Stimulated activated CD4-positive, alpha-beta T cell treated with anti-CD3 and anti-CD28 coated beads, TNF-alpha, amount 100 ng/mL, for 48 hours (primary cell): ENCODE measurements around the gene GRB2.
"Not testable (repeated sequence)": the region's sequence is repeated elsewhere in the genome, so short reads cannot be mapped to it uniquely, and the experiment has no call there.

ENCODE experiments used
- DNase-seq, 3 donors: peaks; one replicate each; pipeline ENCODE4 v3.0.0-alpha.2; 2020; ENCODE audit warnings: low read depth in 3 of 3

The GRB2 gene

DNA sequence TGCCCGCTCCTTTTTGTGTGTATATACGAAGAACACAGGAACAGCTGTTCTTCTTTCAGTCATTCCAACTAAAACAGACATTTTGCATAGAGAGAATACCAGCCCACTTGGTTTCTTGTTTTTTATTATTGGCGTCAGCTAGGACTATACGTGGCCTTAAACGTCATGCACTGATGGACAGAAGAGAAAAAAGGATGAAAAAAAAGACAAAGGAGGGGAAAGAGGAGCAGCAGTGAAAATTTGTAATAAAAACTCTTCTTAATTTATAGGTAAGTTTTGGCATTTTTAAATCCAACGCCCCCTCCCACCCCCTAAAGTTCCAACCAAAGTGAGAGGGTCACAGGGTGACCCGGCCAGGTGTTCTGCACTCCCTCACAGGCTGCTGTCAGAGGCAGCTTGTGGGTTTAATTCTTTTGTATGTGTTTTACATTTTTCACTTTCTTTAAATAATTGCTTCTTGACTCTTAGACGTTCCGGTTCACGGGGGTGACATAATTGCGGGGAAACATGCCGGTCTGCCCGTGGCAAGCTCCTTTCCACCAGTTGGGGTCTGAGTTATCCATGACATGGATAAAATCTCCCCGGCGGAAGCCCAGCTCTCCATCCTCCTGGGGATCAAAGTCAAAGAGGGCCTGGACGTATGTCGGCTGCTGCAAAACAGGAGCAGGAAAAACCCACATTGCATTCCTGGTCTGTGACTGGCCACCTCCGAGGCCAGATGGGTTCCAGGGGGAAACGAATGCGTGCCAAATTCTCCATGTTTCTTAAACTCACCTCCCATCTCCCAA is 85.4 kb downstream of the GRB2 start:
- DNase-seq, result no peak

DNA sequence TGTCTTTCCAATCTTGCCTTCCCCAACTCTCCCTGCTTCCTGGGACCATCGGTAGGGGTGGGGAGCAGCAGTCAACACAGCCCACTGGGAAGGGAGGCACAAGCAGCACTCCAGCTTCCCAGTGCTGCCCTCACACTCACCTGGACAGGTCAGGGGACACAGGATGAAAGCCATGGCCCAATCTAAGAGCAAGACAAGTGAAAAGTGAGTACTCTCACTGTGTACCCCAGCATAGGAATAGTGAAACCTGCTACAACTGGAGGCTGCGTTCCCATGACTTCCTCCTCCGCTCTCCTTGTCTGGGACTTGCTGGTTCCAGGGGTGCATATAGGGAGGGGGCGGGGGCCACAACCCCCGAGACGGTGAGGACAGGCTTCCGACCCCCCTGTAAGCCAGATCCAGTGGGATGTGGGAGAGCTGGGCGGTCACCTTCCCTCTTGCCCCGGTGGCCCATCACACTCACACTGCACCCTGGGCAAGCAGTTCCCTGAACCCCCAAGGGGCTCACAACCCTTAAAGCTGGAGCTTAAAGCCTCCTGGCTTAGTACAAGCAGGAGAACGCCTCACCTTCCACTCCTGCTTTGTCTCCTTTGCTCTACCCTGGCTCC is 86.8 kb downstream of the GRB2 start:
- no peak for DNase-seq

DNA sequence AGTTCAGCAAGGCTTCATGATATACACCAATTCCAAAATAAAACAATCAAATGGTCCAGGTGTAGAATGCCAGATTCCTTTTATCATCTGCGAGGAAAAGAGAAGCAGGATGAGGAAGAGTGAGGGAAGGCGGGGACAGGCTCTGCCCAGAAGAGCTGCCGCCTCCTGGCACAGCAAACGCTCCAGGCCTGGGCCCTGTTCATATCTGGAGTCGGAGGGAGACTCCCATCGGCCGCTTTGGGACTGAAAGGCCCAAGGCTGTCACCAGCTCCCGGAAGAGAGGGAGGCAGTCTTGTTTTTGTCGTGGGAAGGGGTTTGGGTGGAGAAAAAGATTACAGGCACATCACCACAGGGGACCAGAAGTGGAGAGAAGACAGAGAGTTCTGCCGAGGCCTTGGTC is 87.3 kb downstream of the GRB2 start:
- no peak for DNase-seq

DNA sequence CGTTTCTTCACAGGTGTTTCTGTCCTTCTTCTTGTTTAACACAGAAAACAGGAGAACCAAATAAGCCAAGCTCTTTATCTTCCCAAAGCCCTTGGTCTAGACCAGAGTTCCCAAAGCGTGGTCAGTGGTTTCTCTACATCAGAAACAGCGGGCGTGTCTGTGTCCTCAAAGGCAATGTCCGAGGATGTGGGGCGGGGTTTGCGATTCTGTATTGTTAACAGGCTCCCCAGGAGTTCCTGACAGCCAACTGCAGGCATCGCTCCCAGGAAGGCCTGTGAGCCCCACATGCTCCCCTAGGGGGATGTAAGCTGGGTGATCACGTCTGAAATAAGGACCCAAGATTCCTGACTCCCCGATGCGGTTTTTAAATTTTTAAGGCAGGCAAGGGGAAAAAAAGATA is 87.8 kb downstream of the GRB2 start:
- DNase-seq, result no peak

DNA sequence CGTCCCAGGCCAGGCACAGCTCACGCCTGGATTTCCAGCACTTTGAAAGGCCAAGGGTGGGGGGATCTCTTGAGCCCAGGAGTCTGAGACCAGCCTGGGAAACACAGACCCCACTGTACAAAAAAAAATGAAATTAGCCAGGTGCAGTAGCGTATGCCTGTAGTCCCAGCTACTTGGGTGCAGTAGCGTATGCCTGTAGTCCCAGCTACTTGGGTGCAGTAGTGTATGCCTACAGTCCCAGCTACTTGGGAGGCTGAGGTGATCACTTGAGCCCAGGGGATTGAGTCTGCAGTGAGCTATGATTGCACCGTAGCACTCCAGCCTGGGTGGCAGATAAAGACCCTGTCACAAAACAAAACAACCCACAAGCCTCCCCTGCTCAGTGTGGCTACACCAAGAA is 89.2 kb downstream of the GRB2 start:
- DNase-seq, result no peak

DNA sequence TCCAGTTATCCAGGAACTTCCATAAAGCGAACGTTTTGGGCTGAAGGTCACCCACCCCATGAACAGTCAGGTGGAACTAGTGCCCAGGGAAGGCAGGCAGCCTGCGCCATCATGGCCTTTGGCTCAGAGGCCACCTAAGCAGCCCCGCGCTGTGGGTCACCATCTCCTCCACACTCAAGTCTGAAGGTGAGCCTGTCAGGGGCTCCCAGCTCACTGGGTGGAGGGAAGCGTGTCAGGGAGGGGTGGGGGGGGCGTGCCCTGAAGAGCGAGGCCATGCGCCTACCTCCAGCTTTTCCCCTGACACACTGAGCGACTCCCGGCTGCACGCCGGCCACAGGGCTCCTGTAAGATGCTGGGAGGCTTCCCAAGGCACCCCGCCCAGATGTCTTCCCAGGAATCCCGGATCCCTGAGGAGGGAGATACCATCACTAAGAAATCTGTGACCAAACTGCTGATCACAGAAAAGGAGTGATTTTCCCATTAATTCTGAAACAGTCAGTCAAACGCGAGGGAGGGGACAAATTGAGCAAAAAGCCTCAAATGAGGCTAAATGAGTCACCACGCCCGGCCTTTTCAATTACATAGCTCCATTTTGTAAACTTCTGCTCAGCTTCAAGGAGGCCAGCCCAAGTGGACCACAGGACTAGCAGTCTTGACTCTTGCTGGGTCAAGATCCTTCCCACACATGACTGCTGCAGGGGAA is 89.8 kb downstream of the GRB2 start:
- no peak for DNase-seq

DNA sequence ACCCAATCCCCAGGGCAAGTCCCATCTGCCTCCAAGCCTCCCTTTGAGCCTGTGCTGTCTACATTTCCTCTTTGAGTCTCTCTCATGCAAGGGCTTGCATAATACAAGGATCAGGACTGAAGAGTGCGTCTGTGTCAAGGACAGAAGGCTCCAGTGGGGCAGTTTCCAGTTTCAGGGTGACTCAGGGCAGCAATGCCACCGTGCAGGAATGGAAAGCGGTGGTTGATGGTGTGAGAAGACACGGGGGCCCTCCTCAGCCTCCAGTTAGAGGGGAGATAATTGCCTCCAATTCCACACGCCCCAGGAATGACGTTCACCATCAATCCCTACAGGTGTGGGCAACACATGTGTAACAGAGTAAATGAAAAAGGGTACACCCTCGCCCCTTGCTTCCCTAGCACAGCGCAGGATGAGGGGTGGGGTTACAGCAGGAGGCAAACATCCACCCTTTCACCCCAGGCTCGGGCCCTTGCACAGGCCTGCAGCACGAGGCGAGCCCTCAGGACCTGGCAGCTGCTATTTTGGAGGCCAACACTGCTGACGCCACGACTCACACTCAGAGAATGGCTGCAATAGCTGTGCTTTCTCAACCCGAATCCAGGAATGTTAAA is 91.4 kb downstream of the GRB2 start:
- DNase-seq, result no peak

DNA sequence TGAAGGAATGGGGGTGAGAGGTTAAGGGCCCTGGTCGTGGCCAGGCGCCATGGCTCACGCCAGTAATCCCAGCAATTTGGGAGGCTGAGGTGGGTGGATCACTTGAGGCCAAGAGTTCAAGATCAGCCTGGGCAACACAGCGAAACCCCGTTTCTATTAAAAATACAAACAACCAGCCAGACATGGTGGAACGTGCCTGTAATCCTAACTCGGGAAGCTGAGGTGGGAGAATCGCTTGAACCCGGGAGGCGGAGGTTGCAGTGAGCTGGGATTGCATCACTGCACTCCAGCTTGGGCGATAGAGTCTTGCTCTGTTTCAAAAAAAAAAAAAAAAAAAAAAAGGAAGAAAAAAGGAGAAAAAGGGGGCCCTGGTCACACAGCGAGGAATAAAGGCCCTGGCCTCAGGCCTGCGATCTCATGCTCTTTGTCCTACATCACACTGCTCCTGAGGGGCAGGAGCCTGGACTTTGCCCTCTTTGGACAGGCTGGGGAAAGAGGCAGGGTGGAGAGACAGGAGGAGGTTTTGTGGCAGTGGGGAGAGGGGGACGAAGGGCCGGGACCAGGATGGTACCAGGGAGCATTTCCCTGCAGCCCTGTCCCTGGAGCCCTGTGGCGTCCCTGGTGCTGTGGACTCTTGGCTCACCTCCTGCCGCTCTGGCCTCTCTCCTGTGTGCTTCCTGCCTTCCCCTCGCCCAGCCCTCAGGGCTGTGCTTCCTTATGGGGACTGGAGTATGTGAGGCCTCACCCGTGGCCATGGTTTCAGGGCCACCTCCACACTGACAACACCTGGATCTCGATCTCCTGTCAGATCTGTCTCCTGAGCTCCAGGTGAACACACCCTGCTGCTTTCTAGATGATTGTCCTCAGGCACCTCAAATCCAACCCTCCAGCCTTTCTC is 96.5 kb downstream of the GRB2 start:
- DNase-seq, result no peak

DNA sequence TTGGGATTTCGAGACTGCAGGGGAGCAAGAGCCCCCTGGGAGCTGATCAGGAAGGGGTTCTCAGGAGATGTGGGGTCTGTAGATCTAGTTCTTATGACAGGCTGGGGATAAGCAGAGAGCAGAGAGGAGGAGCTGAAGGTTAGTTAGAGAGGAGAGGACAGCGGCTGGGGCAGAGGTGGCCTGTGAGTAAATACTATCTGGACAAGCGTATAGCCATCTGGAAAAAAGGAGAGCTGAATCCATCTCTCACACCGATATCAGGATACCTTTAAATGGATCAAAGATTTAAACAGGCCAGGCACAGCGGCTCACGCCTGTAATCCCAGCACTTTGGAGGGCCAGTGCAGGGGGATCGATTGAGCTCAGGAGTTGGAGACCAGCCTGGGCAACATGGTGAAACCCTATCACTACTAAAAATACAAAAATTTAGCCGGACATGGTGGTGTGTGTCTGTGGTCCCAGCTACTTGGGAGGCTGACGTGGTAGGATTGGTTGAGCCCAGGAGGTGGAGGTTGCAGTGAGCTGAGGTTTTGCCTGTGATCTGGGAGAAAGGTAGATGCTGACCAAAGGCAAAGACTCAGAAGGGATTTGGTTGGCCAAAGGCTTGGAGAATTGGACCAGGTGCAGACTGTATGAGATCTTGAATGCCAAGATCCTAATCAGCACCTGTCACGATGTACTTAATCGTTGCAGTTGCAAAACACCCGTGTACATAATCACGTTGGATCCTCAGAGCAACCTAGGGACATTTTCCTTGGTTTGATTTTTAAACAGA is 97.3 kb downstream of the GRB2 start:
- no peak for DNase-seq

DNA sequence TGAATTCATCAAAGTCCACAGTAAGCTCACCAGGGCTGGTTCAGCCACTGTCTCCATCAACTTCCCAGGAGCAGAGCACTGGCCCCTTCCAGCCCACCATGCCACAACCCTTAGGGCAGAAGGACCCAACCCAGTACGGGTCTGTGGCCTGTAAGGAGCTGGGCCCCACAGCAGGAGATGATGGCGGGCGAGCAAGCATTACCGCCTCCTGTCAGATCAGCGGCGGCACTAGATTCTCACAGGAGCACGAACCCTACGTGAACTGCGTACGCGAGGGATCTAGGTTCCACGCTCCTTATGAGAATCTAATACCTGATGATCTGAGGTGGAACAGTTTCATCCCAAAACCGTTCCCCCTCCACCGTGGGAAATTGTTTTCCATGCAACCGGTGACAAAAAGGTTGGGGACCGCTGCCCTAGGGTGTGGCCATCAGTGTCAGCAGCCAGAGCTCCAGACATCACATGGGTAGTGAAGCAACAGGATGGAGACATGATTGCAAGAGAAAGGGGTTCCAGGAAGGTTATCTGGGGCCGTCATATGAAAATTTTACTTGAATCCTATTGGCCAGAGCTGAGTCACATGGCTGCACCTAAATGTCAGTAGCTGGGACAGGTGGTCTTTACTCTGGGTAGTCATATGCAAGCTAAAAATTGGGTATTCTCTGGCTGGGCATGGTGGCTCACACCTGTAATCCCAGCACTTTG is 103.8 kb downstream of the GRB2 start:
- DNase-seq, result no peak

DNA sequence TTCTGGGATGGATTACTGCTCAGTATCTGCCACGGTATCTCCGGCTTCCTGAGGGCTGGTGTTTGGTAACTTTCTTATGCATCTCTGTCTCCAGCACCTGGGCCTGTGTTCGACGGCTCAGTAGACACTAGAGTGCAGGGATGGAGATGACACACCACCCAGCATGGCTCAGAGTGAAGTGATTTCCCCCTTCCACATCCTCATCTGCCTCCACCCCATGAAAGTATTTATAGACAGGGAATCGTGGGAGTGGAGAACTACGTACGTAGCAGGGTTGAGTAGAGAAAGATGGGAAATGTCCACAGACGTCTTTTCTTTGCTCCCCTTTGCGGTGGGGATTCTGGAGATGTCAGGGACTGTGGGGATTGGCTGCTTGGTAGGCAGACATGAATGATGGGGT is 104.4 kb downstream of the GRB2 start:
- DNase-seq, result no peak

DNA sequence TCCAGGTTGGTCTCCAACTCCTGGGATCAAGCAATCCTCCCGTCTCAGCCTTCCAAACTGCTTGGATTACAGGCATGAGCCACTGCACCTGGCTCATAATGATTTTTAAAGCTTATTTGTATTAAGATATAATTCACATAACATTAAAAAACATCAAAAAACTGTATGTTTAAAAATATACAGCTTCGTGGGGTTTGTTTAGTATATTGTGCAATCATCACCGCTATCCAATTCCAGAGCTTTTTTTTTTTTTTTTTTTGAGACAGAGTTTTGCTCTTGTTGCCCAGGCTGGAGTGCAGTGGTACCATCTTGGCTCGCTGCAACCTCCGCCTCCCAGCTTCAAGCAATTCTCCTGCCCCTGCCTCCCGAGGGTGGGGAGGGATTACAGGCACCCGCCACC is 105.2 kb downstream of the GRB2 start:
- no peak for DNase-seq

DNA sequence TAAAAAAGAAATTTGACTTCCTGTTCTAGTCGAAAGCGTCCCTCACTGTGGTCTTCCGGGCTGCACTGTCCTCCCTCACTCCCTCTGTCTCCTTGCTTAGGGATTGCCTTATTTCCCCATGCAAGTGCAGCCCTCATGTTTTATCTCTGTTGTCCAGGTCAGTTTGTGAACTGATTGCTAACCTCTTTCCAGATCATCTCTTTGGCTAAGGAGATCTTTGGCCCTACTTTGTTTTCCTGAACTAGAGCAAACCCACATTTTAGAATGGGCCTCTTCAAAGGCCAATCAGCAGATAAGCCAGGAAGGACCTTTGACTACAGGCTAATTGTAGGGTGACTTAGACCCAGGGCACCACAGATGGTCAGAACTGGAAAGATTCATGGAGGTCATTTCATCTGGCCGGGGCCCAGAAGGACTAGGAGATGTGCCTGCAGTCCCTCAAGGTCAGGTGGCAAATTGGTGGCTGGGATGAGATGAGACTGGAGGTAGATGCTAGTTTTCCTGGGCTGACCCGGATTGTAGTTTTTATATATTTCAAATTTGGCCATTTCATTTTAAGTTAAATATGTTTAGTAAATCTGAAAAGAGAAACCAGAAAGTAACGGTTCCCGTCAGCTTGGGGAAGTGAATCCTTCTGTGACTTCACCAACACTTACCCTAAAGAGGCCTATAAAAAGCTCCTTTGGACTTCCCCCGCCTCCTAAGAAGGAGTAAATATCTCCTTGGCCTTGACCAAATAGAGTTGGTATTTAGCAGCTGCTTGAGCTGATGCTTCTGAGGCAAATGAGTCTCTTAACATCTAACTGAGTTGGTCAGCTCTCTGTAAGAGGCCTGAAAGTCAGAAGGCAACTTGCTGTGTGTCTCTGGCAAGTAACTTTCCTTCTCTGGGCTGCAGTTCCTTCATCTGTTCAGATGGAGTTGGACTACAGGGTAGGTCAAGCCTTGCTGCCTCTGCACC is 110.0 kb downstream of the GRB2 start:
- no peak for DNase-seq

DNA sequence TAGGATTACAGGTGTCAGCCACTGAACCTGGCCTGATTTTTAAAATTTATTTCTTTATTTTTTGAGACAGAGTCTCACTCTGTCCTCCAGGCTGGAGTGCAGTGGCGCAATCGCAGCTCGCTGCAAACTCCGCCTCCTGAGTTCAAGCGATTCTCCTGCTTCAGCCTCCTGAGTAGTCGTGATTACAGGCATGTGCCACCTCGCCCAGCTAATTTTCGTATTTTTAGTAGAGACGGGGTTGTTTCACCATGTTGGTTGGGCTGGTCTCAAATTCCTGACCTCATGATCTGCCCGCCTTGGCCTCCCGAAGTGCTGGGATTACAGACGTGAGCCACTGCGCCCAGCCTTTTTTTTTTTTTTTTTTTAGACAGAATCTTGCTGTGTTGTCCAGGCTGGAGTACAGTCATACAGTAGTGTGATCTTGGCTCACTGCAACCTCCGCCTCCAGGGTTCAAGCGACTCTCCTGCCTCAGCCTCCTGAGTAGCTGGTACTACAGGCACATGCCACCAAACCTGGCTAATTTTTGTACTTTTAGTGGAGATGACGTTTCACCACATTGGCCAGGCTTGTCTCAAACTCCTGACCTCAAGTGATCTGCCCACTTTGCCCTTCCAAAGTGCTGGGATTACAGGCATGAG is 112.5 kb downstream of the GRB2 start:
- not testable (repeated sequence) for DNase-seq

DNA sequence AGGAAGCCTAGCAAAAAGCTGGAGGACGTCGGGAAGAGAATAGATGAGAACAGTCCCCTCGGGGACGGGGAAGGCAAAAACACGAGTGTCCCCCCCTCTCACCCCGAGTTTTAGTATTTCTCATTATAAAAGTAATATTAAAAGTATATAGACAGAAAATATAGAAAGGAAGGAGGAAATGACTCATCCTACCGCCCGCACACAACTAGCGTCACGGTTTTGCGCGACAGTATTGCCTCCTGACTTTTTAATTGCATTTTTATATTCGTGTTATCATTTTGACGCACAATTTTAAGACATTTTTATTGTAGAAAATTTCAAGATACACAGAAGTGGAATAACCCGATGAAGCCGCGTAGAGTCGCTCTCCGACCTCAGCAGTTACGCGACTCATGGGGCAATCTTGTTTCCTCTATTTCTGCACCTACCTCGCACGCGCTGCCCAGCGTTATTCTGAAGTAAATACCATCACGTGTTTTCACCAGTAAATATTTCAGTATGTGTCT is 115.6 kb downstream of the GRB2 start:
- DNase-seq, result peak; percentile 33 to 48 (median 42)

DNA sequence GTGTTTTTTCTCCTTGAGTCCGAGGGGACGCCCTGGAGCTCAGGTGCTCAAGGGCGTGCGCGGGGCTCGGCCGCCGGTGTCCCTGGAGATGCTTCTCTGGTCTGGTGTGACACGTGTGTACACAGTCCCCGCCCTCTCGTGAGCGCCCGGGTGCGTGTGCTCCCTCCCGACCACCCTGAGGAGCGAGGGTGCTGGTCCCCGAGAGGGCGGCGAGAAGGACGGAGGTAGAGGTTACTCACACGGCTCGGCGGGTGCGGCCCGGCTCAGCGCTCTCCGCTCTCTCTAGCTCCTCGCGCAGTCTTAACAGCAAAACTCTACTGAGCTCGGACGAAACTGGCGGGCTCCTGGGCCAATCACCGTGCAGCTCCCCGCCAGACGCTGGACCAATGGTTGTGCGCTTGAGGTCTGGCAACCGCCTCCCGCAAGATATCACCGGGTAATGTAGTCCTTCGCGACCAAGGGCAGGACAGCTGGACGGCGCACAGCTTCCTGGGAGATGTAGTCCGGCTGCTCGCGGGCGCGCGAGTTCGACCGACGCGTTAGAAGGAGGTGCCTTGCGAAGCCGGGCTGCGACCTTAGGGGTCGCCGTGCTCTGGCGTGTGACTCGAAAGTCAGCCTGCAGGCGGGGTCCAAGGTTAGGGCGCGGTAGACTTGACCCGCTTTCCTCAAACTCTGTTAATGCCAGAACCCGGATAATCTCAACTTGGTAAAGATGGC is 116.2 kb downstream of the GRB2 start, which contains the start of gene SLC25A19:
Gene SLC25A19 (minus strand): TSS at position 319 of the 717 bp plus-strand sequence. CDS start 2,669 bp downstream, outside the sequence.
- DNase-seq, result peak; percentile 93 to 98 (median 95)

DNA sequence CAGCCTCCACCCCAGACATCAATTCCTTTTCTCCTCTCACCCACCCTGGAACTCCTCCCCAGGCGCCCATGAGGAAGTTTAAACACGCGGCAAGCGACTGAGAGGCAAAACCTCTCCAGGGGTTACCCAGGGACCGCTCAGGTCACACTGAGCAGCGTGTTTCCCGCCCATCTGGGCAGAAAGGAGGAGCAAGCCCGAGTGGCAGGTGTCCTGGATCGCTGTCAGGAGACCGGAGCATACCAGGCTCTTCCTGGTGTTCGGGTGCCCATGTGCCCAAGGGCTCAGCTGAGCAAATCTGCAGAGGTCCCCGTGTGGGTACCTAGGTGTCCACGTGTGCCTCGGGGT is 116.7 kb downstream of the GRB2 start:
- peak in 2 of 3 donors; percentile 33 to 40 for DNase-seq
